Suprapubic skin (tissue), 4 donors: Measurements from ENCODE around the gene PATZ1. TPM values are rescaled to one million over a fixed set of nuclear protein-coding genes. Genes with fewer than 3 reads are reported as not detected.

Source experiments
- DNase-seq, 2 donors: peaks; one replicate each; pipeline ENCODE4 v3.0.0-alpha.2; 2019; ENCODE audit warnings: low spot score in 2 of 2
- H3K27ac ChIP-seq: fragments of 200-600 bp; sonication (generic); one replicate; pipeline ENCODE4 v1.5.1; 2019
- H3K27me3 ChIP-seq: fragments of 200-600 bp; sonication (generic); one replicate; pipeline ENCODE4 v1.5.1; 2019
- H3K36me3 ChIP-seq: fragments of 200-600 bp; sonication (generic); one replicate; pipeline ENCODE4 v1.5.1; 2019
- H3K4me1 ChIP-seq: fragments of 200-600 bp; sonication (generic); one replicate; pipeline ENCODE4 v1.5.1; 2019
- H3K4me3 ChIP-seq: fragments of 200-600 bp; sonication (generic); one replicate; pipeline ENCODE4 v1.5.1; 2019; ENCODE audit warnings: mild to moderate bottlenecking
- H3K9me3 ChIP-seq: fragments of 200-600 bp; sonication (generic); one replicate; pipeline ENCODE4 v1.5.1; 2019
- CTCF ChIP-seq, 2 donors: fragments of 200-600 bp in 1 of 2; fragments of 450-650 bp in 1 of 2; sonication (generic) in 1 of 2; IDR thresholded peaks; one replicate each; pipeline ENCODE4 v1.5.1; 2016 to 2019; ENCODE audit warnings: antibody characterized with exemption in 2 of 2, mild to moderate bottlenecking in 1 of 2, moderate library complexity in 1 of 2
- EP300 ChIP-seq: sonication (generic); formaldehyde crosslinking; IDR thresholded peaks from one replicate; pipeline ENCODE4 v1.6.1; 2017; ENCODE audit warnings: antibody characterized with exemption
- POLR2A ChIP-seq, 2 donors: fragments of 450-650 bp; IDR thresholded peaks; one replicate each; pipeline ENCODE4 v1.6.1; 2017; ENCODE audit warnings: antibody characterized with exemption in 2 of 2, mild to moderate bottlenecking in 2 of 2, moderate library complexity in 2 of 2
- POLR2AphosphoS5 ChIP-seq, 3 donors: sonication (generic); formaldehyde crosslinking; IDR thresholded peaks; one replicate each; pipeline ENCODE4 v1.6.1; 2017; ENCODE audit warnings: antibody characterized with exemption in 3 of 3
- WGBS: methylation state at CpG from one replicate; pipeline ENCODE4 v1.1.5; 2018; 5-methylcytosine and 5-hydroxymethylcytosine counted together
- total RNA-seq, 4 donors: library from RNA; depleted of rRNA; stranded (reverse); fragments of >200 nt; gene quantifications; one replicate each; pipeline ENCODE4 v1.1.0, GENCODE V29; 2016

Gene PATZ1
- total RNA-seq, 4 donors from 2014 or later = 11.8 to 23.3 (median 14.6) TPM

GRCh38 chr22:31332010-31332409 is 14.1 kb downstream of the PATZ1 start:
- Histone ChIP-seq H3K9me3 (no peaks in the 10 kb centered on the region), H3K36me3 (peaks cover 80% of the 10 kb centered on the region), H3K4me3 (no peak overlapping the region), H3K4me1 (peaks cover 35% of the 10 kb centered on the region), H3K27ac (no peak overlapping the region), H3K27me3 (no peaks in the 10 kb centered on the region)
- no peak for DNase-seq
- 90% methylated on average over 8 of the region's 8 CpGs for WGBS
- no peak for TF ChIP-seq POLR2A (IDR thresholded peaks at IDR 0.05)
- no peak for TF ChIP-seq POLR2AphosphoS5 (IDR thresholded peaks at IDR 0.05)
- TF ChIP-seq EP300 = no peak
- TF ChIP-seq CTCF (IDR thresholded peaks at IDR 0.05) = no peak

- TF ChIP-seq POLR2AphosphoS5 (IDR thresholded peaks at IDR 0.05) = no peak
- H3K36me3 ChIP-seq = peaks cover 90% of the 10 kb centered on the region
- H3K27me3 ChIP-seq = no peaks in the 10 kb centered on the region
- no peak overlapping the region for H3K27ac ChIP-seq
- no peaks in the 10 kb centered on the region for H3K9me3 ChIP-seq
- H3K4me3 ChIP-seq = no peak overlapping the region
- peaks cover 33% of the 10 kb centered on the region for H3K4me1 ChIP-seq
- 79% methylated on average over 9 of the region's 9 CpGs for WGBS
- DNase-seq = no peak
These were observed 16.5 kb downstream of the PATZ1 start for GRCh38 chr22:31329453-31330215.

- Histone ChIP-seq H3K4me3 (no peak overlapping the region), H3K9me3 (no peaks in the 10 kb centered on the region), H3K36me3 (peaks cover 86% of the 10 kb centered on the region), H3K27me3 (no peaks in the 10 kb centered on the region), H3K4me1 (peaks cover 27% of the 10 kb centered on the region), H3K27ac (no peak overlapping the region)
- TF ChIP-seq EP300 (no peak), POLR2A (IDR thresholded peaks at IDR 0.05) (no peak), CTCF (IDR thresholded peaks at IDR 0.05) (no peak), POLR2AphosphoS5 (IDR thresholded peaks at IDR 0.05) (no peak)
- WGBS = 78% methylated on average over 4 of the region's 4 CpGs
- no peak for DNase-seq
These were observed 17.1 kb downstream of the PATZ1 start for GRCh38 chr22:31329029-31329428.

- Histone ChIP-seq H3K4me3 (no peak overlapping the region), H3K27ac (no peak overlapping the region), H3K4me1 (peaks cover 22% of the 10 kb centered on the region), H3K36me3 (peaks cover 82% of the 10 kb centered on the region), H3K9me3 (no peaks in the 10 kb centered on the region), H3K27me3 (no peaks in the 10 kb centered on the region)
- TF ChIP-seq CTCF (IDR thresholded peaks at IDR 0.05) (no peak), POLR2A (IDR thresholded peaks at IDR 0.05) (no peak), EP300 (no peak), POLR2AphosphoS5 (IDR thresholded peaks at IDR 0.05) (no peak)
- DNase-seq = no peak
- 96% methylated on average over 7 of the region's 13 CpGs for WGBS
These were observed 17.6 kb downstream of the PATZ1 start for GRCh38 chr22:31328544-31328960.

- H3K27ac ChIP-seq = no peak overlapping the region
- no peaks in the 10 kb centered on the region for H3K27me3 ChIP-seq
- no peak for DNase-seq
- no peak overlapping the region for H3K4me3 ChIP-seq
- WGBS = 57% methylated on average over 3 of the region's 9 CpGs
- peaks cover 20% of the 10 kb centered on the region for H3K4me1 ChIP-seq
- TF ChIP-seq CTCF (IDR thresholded peaks at IDR 0.05) (no peak), POLR2AphosphoS5 (IDR thresholded peaks at IDR 0.05) (no peak), POLR2A (IDR thresholded peaks at IDR 0.05) (no peak), EP300 (no peak)
- peaks cover 79% of the 10 kb centered on the region for H3K36me3 ChIP-seq
- H3K9me3 ChIP-seq = no peaks in the 10 kb centered on the region
These were observed 18.2 kb downstream of the PATZ1 start for GRCh38 chr22:31327806-31328543.
